Measurements from ENCODE around the gene GBP5.
"Not testable (repeated sequence)": the region's sequence is repeated elsewhere in the genome, so short reads cannot be mapped to it uniquely, and the experiment has no call there.

GBP5 gene

DNA sequence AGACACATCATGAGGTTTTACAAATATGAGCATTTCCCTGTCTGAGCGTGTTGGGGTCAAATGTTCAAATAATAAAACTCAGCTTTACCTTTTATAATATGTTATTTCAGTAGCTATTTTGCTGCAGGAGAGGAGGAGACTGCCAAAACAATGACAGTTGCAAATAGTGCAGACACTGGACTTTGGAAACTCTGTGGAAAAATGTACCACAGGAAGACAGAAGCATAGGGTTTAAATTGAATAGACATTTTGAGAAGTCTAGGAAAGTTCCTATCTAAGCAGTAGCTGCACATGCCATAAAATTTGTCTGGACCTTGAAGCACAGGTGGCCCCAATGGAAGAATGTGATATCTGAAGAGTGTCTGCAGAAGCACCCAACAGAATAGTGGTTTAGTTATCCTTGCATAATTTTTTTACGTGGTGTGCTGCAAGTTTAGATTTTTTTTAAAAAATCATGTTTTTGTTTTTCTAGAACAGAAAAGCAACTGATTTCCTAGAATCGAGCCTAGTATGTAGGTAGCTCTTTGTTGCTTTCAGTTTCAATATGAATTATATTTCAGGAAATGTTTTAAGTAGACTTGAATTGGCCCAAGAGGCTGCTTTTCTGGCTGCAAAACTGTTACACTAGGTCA, 14.0 kb upstream of the GBP5 start:
- no peaks in the 10 kb centered on the region for H3K9me3 ChIP-seq (replicated peaks; ENCODE audit: insufficient read depth, low read length)
- no peak for TF ChIP-seq EZH2 (optimal IDR thresholded peaks at IDR 0.05; ENCODE audit: low read depth, low read length)
- no peak for TF ChIP-seq EZH2phosphoT487 (IDR thresholded peaks at IDR 0.05; ENCODE audit: low read length)
- TF ChIP-seq, protein P1, sequence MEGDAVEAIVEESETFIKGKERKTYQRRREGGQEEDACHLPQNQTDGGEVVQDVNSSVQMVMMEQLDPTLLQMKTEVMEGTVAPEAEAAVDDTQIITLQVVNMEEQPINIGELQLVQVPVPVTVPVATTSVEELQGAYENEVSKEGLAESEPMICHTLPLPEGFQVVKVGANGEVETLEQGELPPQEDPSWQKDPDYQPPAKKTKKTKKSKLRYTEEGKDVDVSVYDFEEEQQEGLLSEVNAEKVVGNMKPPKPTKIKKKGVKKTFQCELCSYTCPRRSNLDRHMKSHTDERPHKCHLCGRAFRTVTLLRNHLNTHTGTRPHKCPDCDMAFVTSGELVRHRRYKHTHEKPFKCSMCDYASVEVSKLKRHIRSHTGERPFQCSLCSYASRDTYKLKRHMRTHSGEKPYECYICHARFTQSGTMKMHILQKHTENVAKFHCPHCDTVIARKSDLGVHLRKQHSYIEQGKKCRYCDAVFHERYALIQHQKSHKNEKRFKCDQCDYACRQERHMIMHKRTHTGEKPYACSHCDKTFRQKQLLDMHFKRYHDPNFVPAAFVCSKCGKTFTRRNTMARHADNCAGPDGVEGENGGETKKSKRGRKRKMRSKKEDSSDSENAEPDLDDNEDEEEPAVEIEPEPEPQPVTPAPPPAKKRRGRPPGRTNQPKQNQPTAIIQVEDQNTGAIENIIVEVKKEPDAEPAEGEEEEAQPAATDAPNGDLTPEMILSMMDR (IDR thresholded peaks at IDR 0.05; ENCODE audit: low read length) = no peak
- no peaks in the 10 kb centered on the region for H4K20me1 ChIP-seq (ENCODE audit: insufficient read depth, low read length)
- peak; percentile 73 for DNase-seq
- H3K9ac ChIP-seq (ENCODE audit: low read length) = peak overlapping the region; percentile 12; the same call in 1 of the 2 replicates
- H3K27ac ChIP-seq (ENCODE audit: low read length) = peak overlapping the region; percentile 38; the same call in 1 of the 2 replicates
- peak overlapping the region; percentile 66 for H3K4me2 ChIP-seq (ENCODE audit: low read depth, low read length)
- H3K4me3 ChIP-seq (ENCODE audit: low read length) = peak overlapping the region; percentile 41
- peaks cover 16% of the 10 kb centered on the region for H3K4me1 ChIP-seq (ENCODE audit: low read length)
- H2AFZ ChIP-seq (ENCODE audit: low read length) = peak overlapping the region; percentile 46
- no peaks in the 10 kb centered on the region for H3K36me3 ChIP-seq (replicated peaks; ENCODE audit: insufficient read depth, low read length)
- no peaks in the 10 kb centered on the region for H3K9me2 ChIP-seq (replicated peaks; ENCODE audit: insufficient read depth, low read length)
- no peaks in the 10 kb centered on the region for H3K27me3 ChIP-seq (replicated peaks; ENCODE audit: insufficient read depth, low read length)
- H3F3A ChIP-seq (ENCODE audit: insufficient read depth, low read length) = no peaks in the 10 kb centered on the region
- no peaks in the 10 kb centered on the region for H3K79me2 ChIP-seq (ENCODE audit: low read length)

DNA sequence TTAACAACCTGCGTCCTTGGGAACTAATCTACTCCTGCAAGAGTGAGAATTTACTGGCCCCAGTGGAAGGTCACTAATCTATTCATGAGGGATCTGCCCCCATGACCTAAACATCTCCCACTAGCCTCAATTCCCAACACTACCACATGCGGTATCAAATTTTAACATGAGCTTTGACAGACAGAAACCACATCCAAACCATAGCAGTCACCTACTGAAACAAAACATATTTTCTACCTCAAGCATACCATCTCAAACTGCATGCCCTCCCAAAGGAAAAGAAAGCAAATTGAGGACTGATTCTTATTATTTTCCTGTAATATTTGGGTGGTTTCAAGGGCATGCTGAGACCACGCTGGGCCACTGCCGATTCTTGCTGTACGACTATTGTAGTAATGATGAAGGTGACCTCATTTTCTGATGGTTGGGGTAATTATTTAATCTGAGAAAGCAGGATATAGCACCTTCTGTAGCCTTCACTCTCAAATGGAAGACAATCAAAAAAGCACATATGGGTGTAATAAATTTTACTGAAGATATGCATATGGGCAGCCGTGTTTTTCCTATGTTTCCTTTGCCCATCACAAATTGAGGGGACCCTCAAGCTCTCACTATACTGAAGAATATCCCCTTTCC, 13.2 kb upstream of the GBP5 start:
- Histone ChIP-seq H3K4me1 (ENCODE audit: low read length) (peaks cover 16% of the 10 kb centered on the region), H3K27ac (ENCODE audit: low read length) (no peak overlapping the region), H3F3A (ENCODE audit: insufficient read depth, low read length) (no peaks in the 10 kb centered on the region), H3K4me3 (ENCODE audit: low read length) (no peak overlapping the region), H4K20me1 (ENCODE audit: insufficient read depth, low read length) (no peaks in the 10 kb centered on the region), H3K79me2 (ENCODE audit: low read length) (no peaks in the 10 kb centered on the region), H3K36me3 (replicated peaks; ENCODE audit: insufficient read depth, low read length) (no peaks in the 10 kb centered on the region), H3K9ac (ENCODE audit: low read length) (no peak overlapping the region), H3K4me2 (ENCODE audit: low read depth, low read length) (peak overlapping the region; percentile 66; the same call in 1 of the 2 replicates), H3K9me2 (replicated peaks; ENCODE audit: insufficient read depth, low read length) (no peaks in the 10 kb centered on the region), H3K9me3 (replicated peaks; ENCODE audit: insufficient read depth, low read length) (no peaks in the 10 kb centered on the region), H2AFZ (ENCODE audit: low read length) (peak overlapping the region; percentile 46; the same call in 1 of the 2 replicates), H3K27me3 (replicated peaks; ENCODE audit: insufficient read depth, low read length) (no peaks in the 10 kb centered on the region)
- TF ChIP-seq, protein P1 (IDR thresholded peaks at IDR 0.05; ENCODE audit: low read length) = no peak
- TF ChIP-seq EZH2phosphoT487 (IDR thresholded peaks at IDR 0.05; ENCODE audit: low read length) (no peak), EZH2 (optimal IDR thresholded peaks at IDR 0.05; ENCODE audit: low read depth, low read length) (no peak)
- DNase-seq = no peak

DNA sequence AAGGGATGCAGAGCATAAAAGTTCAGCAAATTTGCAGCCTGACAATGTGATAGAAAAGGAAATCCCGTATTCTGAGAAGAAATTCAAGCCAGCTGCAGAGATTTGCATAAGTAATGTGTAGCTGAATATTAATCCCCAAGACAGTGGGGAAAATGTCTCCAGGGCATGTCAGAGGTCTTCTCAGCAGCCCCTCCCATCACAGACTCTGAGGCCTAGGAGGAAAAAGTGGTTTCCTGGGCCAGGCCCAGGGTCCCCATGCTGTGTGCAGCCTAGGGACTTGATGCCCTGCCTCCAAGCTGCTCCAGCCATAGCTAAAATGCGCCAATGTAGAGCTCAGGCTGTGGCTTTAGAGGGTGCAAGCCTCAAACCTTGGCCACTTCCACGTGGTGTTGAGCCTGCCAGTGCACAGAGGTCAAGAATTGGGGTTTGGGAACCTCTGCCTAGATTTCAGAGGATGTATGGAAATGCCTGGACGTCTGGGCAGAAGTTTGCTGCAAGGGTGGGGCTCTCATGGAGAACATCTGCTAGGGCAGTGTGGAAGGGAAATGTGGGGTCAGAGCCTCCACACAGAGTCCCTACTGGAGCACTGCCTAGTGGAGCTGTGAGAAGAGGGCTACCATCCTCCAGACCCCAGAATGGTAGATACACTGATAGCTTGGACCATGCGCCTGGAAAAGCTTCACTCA, 11.6 kb upstream of the GBP5 start:
- H3K79me2 ChIP-seq (ENCODE audit: low read length); H3K4me3 ChIP-seq (ENCODE audit: low read length); H3K36me3 ChIP-seq (replicated peaks; ENCODE audit: insufficient read depth, low read length); H3K9me3 ChIP-seq (replicated peaks; ENCODE audit: insufficient read depth, low read length); H3K27ac ChIP-seq (ENCODE audit: low read length); DNase-seq; H3K4me2 ChIP-seq (ENCODE audit: low read depth, low read length); H2AFZ ChIP-seq (ENCODE audit: low read length); H3F3A ChIP-seq (ENCODE audit: insufficient read depth, low read length); H3K9me2 ChIP-seq (replicated peaks; ENCODE audit: insufficient read depth, low read length); H3K9ac ChIP-seq (ENCODE audit: low read length); H3K27me3 ChIP-seq (replicated peaks; ENCODE audit: insufficient read depth, low read length); H4K20me1 ChIP-seq (ENCODE audit: insufficient read depth, low read length): not testable (repeated sequence)
- peaks cover 16% of the 10 kb centered on the region for H3K4me1 ChIP-seq (ENCODE audit: low read length)

All from MM.1S (cell line).